Epithelial cell of esophagus (primary cell): ENCODE results near the gene ANKRD27.
"Not testable (repeated sequence)": the region's sequence is repeated elsewhere in the genome, so short reads cannot be mapped to it uniquely, and the experiment has no call there.

Experiments used
- DNase-seq: peaks from one replicate; pipeline ENCODE4 v3.0.0; 2010; ENCODE audit warnings: low read depth
- H3K4me3 ChIP-seq: 2 replicates; pipeline ENCODE4 v1.5.1; 2011; ENCODE audit warnings: mild to moderate bottlenecking, low read length, control low read depth
- CTCF ChIP-seq: IDR thresholded peaks from 2 replicates; pipeline ENCODE4 v1.5.1; 2011; ENCODE audit warnings: low read depth, mild to moderate bottlenecking, low read length, control low read depth, inconsistent platforms; ENCODE audit not compliant: insufficient read depth; ENCODE audit errors: missing control alignments

The ANKRD27 gene

GRCh38 chr19:32581705-32582179, 93.2 kb downstream of the ANKRD27 start:
- peak overlapping the region; percentile 86 for H3K4me3 ChIP-seq
- DNase-seq: peak; percentile 73
- no peak for TF ChIP-seq CTCF

- no peak for TF ChIP-seq CTCF
- peak within 1 kb of the TSS; percentile 86 for H3K4me3 ChIP-seq
- peak; percentile 96 for DNase-seq
Measured at GRCh38 chr19:32580901-32581704, 93.9 kb downstream of the ANKRD27 start, which contains the start of gene PDCD5. Gene PDCD5 (plus strand): TSS chr19:32581190. CDS start chr19:32581262, 72 bp downstream.

DNA sequence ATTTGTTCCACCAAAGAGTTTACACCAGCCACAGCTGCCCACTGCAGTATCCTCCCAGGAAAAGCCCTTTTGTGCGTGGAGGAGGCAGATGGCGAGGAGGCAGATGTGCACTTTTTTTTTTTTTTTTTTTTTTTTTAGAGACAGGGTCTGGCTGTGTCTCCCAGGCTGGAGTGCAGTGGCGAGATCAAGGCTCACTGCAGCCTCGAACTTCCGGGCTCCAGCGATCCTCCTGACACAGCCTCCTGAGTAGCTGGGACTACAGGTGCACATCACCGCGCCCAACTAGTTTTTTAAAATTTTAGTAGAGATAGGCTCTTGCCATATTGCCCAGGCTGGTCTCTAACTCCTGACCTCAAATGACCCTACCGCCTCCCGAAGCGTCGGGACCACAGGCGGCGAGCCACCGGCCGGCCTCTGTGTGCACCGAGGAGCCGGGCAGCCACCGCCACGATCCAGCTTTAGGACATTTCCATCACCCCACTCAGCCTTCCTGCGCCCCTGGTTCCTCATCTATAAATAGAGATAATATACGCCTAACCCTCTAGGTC, 94.6 kb downstream of the ANKRD27 start:
- DNase-seq: no peak
- H3K4me3 ChIP-seq: peak overlapping the region; percentile 86
- TF ChIP-seq CTCF: no peak

- no peak for TF ChIP-seq CTCF
- no peak for DNase-seq
- no peak overlapping the region for H3K4me3 ChIP-seq
Measured at GRCh38 chr19:32576790-32577189, 98.2 kb downstream of the ANKRD27 start.

DNA sequence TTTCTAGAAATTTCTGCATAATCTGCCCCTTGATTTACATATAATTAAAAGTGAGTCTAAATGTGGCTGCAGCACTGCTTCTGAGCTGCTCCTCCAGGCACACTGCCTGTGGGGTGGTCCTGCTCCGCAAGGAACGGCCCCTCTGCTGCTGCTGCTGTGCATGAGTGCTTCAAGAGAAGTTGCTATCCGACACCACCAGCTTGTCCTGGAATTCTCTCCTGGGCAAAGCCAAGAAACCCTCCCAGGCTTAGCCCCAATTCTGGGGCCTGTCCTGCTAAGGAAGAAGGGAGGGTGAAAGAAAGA, 101.5 kb downstream of the ANKRD27 start:
- DNase-seq: no peak
- no peak for TF ChIP-seq CTCF
- no peak overlapping the region for H3K4me3 ChIP-seq

- H3K4me3 ChIP-seq, DNase-seq: not testable (repeated sequence)
Measured at GRCh38 chr19:32572700-32573491, 102.1 kb downstream of the ANKRD27 start.

DNA sequence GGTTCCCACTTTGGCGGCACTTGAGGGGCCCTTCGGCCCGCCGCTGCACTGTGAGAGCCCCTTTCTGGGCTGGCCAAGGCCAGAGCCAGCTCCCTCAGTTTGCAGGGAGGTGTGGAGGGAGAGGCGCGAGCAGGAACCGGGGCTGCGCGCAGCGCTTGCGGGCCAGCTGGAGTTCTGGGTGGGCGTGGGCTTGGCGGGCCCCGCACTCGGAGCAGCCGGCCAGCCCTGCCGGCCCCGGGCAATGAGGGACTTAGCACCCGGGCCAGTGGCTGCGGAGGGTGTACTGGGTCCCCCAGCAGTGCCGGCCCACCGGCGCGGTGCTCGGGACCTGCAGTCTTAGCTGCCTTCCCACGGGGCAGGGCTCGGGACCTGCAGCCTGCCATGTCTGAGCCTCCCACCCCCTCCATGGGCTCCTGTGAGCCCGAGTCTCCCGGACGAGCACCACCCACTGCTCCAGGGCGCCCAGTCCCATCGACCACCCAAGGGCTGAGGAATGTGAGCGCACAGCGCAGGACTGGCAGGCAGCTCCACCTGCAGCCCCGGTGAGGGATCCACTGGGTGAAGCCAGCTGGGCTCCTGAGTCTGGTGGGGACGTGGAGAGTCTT, 103.4 kb downstream of the ANKRD27 start:
- not testable (repeated sequence) for H3K4me3 ChIP-seq, DNase-seq
